NCI-H524 treated with DMSO at 0.1 percent for 48 hours (cell line): ENCODE data around the gene ACSL3.
"Not testable (repeated sequence)": the region's sequence is repeated elsewhere in the genome, so short reads cannot be mapped to it uniquely, and the experiment has no call there.

Experiments
- DNase-seq: peaks from one replicate; lab custom pipeline; 2025; lab: John Stamatoyannopoulos, UW

ACSL3 gene

GRCh38 chr2:222976521-222977061 lies 115.8 kb downstream of the ACSL3 start:
- no peak for DNase-seq

DNA sequence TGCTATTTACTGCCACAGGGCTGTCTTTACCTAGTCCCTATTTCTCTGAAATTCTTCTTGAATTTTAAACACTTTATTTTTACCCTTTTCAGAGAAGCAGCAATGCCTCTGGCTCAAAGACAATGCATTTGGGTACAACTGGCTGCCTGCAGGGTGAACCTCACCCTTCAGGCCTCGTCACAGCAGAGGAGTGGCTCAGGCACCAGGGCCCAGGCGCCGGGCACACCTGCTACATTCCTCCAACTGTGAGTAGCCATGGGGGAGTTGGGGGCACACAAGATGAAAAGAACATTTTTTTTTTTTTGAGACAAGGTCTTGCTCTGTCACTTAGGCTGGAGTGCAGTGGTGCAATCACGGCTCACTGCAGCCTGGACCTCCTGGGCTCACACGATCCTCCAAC lies 116.3 kb downstream of the ACSL3 start:
- DNase-seq, result no peak

- no peak for DNase-seq
Observed at GRCh38 chr2:222978850-222979249, 118.0 kb downstream of the ACSL3 start.

- no peak for DNase-seq
Observed at GRCh38 chr2:222979484-222979883, 118.6 kb downstream of the ACSL3 start.

- DNase-seq, result no peak
Observed at GRCh38 chr2:222982010-222982908, 121.4 kb downstream of the ACSL3 start.

GRCh38 chr2:222982909-222983265 lies 122.1 kb downstream of the ACSL3 start:
- DNase-seq, result no peak

DNA sequence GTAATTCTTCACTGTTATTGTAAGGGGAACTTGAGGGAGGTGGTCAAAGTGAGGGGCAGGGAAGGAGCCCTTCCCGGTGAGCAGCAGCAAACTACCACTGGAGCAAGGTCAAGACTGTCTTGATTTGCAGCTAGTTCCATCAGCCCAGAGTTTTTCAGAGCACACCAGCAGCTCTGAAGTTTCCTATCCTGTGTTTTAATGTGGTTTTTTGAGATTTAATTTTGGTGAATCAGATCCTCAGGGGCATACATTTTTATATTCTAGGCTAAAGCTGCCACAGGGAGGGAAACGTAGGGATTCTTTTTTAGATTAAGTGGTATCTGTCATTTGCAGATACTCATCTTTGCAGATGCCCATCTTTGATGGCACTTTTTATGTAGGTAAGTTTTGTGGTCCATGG lies 124.1 kb downstream of the ACSL3 start:
- DNase-seq, result no peak

- no peak for DNase-seq
Observed at GRCh38 chr2:222989431-222989830, 128.6 kb downstream of the ACSL3 start.

DNA sequence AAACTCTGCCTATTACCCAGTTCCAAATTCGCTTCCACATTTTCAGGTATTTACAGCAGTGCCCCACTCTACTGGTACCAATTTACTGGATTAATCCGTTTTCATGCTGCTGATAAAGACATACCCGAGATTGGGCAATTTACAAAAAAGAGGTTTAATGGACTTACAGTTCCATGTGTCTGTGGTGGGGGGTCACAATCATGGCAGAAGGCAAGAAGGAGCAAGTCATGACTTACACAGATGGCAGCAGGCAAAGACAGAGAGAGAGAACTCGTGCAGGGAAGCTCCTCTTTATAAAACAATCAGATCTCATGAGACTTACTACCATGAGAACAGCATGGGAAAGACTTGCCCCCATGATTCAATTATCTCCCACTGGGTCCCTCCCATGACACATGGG lies 129.4 kb downstream of the ACSL3 start:
- DNase-seq, result not testable (repeated sequence)

GRCh38 chr2:222992137-222992536 lies 131.3 kb downstream of the ACSL3 start:
- DNase-seq, result no peak
